HG03066 (cell line): ENCODE results near the gene NAV3.
A peak's percentile ranks its signal among the peaks of the same experiment; 100 is the strongest.
"Not testable (repeated sequence)": the region's sequence is repeated elsewhere in the genome, so short reads cannot be mapped to it uniquely, and the experiment has no call there.

Experiments used
- ATAC-seq: cut with Tn5 transposase; IDR thresholded peaks from one replicate; pipeline ENCODE4 v1.9.1; 2021; ENCODE audit warnings: low read depth; ENCODE audit not compliant: unreplicated experiment

The NAV3 gene

DNA sequence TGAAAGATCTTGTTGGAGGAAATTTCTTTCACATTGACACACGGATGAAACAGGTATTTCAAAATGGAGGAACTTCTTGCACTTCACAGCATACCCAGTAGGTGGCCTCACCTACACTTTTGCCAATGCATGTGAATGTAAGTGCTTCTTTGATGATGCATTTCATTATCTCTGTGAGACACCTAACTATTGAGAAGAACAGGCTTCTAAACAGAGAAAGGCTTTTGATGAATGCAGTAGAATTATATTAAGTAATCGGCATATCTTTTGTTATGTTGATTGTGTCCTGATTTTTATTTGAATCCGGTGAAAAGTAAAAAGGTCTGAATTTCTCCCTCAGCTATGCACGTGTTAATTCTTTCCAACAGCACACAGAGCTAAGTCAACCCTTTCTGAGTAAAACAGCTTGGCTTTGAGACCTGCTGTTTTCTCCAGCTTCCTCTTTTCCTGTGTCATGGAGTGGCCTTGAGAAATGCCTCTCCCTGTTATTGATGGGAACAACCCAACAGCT lies 399.0 kb downstream of the NAV3 start:
- ATAC-seq, result peak; percentile 94

- no peak for ATAC-seq
These were observed 402.1 kb downstream of the NAV3 start for GRCh38 chr12:78232756-78233155.

GRCh38 chr12:78236264-78236663 lies 405.6 kb downstream of the NAV3 start:
- no peak for ATAC-seq

- no peak for ATAC-seq
These were observed 408.9 kb downstream of the NAV3 start for GRCh38 chr12:78239544-78239943.

DNA sequence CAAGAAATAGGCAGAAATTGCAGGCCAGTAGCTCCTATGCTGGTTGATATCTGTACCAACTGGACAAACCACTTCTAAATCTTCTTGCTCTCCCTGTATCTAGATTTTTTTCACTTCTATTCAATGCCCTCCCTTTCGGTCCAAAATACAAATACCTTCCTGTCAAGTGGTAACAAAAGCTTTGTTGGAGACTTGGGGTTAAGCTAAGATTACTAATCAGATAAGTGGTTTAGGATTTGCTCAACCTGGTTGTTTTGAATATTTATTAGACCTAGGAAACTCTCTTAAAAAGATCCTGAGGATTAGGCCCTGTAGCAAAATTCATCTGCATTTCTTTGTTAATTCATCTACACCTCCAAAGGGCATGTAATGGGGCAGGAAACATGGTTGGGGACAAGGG lies 410.1 kb downstream of the NAV3 start:
- ATAC-seq, result no peak

- no peak for ATAC-seq
These were observed 410.8 kb downstream of the NAV3 start for GRCh38 chr12:78241446-78241845.

- no peak for ATAC-seq
These were observed 414.3 kb downstream of the NAV3 start for GRCh38 chr12:78244916-78245507.

DNA sequence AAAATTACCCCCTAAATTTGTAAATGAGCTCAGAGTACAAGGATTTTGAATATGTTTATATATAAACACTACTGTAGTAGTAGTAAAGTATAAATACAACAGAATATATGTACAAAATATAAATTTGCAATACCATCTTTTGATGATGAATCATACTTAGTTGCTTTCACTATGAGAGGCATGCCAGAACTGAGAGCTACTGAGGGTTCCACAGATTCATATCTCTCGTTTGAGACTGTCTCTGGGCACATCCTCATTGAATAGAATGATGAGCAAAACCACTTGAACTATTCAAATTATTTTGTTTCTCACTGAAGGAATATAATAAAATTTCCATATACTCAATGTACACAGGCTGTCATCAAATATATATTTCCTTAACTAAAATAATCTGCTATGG lies 417.6 kb downstream of the NAV3 start:
- no peak for ATAC-seq

GRCh38 chr12:78249578-78249977 lies 418.9 kb downstream of the NAV3 start:
- ATAC-seq, result no peak

- ATAC-seq, result not testable (repeated sequence)
These were observed 427.0 kb downstream of the NAV3 start for GRCh38 chr12:78257662-78258061.

GRCh38 chr12:78260976-78261375 lies 430.3 kb downstream of the NAV3 start:
- no peak for ATAC-seq

DNA sequence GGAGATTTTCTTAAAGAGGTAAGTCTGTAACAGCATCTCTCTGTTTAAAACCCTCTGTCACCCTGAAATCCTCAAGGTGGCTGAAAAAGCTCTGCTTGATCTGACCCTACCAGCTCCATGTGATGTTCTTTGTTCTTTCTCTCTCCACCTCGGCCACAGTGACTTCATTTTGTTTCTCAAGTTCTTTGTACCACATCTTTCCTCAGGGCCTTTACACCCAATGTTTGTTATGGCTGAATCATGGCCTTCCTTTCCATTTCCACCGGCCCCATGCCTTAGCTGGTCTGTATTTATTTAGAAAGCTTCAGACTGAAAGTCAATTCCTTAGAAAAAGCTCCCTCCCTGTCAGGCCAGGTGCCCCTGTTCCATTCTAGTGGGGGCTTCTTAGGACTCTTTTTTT lies 431.2 kb downstream of the NAV3 start:
- ATAC-seq, result no peak
